ENCODE measurements around the gene ZNF595.
"Not testable (repeated sequence)": the region's sequence is repeated elsewhere in the genome, so short reads cannot be mapped to it uniquely, and the experiment has no call there.

Gene ZNF595

DNA sequence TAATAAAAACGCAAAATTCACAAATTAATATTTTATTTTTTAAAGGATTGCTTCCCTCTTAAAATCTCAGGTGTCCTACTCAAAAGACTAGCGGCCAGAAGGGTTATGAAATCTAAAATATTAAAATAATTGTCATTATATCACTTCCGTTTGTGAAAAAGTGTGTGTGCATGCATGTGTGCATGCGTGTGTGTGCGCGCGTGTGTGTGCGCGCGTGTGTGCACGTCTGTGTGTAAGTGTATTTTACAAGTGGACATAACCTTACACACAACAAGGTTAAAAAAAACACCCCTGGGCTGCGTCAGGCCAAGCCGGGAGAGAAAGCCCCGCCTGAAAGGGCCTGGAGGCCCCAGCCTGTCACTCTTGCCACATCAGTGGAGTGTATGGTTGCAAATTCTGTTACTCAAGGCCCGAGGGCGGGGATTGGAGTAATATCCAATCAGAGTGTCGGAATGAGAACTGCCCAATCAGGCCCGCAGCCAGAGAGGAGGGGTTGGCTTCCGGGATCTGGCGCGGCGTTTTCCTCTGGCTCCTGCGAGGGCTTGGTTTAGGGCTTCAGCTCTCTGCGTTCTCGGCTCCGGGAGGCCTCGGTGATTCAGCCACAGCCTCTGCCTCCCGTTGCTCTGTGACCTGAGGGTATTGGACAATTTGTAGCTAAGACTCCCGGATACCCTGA, at the start of gene ZNF595:
ZNF595 (plus strand) TSS at position 518 of the 676 bp plus-strand sequence. CDS start 168 bp downstream, outside the sequence.
- not testable (repeated sequence) for DNase-seq (ENCODE audit: low spot score)

DNA sequence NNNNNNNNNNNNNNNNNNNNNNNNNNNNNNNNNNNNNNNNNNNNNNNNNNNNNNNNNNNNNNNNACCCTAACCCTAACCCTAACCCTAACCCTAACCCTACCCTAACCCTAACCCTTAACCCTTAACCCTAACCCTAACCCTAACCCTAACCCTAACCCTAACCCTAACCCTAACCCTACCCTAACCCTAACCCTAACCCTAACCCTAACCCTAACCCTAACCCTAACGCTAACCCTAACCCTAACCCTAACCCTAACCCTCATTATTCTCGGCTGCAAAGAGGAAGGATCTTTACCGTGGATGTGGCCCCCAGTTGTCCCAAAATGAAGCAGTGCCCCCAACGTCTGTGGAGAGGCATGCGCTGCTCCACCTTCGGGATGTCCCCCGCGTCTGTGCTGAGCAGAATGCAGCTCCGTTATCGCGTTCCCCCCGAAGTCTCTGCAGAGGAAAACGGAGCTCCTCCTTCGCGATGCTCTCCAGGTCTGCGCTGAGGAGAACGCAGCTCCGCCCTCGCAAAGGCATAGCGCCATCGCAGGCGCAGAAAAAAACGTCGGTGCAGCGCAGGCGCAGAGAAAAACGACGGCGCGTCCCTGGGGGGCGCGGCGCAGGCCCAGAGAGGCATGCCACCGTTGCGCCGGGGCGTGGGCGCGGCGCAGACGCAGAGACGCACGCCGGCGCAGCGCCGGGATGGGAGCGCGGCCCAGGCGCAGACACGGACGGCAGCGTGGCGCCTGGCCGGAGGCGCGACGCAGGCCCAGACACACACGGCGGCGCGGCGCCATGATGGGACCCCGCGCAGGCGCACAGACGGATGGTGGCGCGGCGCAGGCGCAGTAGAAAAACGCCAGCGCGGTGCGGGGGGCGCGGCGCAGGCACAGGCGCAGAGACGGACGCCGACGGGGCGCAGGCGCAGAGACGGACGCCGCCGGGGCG, 42.9 kb upstream of the ZNF595 start:
- peak; percentile 0 for DNase-seq (ENCODE audit: low spot score)

- DNase-seq (ENCODE audit: low spot score) = not testable (repeated sequence)
These were observed 41.9 kb upstream of the ZNF595 start for GRCh38 chr4:11095-11815.

DNA sequence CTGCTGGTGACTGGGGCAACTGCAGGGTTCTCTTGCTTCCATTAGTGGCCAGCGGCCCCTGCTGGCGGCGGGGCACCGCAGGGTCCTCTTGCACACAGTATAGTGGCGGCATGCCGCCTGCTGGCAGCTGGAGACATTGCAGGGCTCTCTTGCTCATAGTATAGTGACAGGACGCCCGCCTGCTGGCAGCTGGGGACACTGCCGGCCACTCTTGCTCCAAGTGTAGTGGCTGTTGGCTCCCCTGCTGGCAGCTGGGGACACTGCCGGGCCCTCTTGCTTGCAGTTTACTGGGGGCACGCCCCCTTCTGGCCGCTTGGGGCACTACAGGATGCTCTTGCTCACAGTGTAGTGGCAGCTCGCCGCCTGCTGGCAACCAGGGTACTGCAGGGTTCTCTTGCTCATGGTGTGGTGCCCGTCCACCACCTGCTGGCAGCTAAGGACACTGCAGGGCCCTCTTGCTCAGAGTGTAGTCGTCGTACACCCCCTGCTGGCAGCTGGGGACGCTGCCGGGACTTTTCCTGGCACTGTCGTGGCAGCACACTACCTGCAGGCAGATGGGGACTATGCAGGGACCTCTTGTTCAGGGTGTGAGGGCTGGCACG, 41.2 kb upstream of the ZNF595 start:
- DNase-seq (ENCODE audit: low spot score) = not testable (repeated sequence)

GRCh38 chr4:18128-18527, 35.0 kb upstream of the ZNF595 start:
- DNase-seq (ENCODE audit: low spot score) = not testable (repeated sequence)

- not testable (repeated sequence) for DNase-seq (ENCODE audit: low spot score)
These were observed 34.5 kb upstream of the ZNF595 start for GRCh38 chr4:18589-18988.

DNA sequence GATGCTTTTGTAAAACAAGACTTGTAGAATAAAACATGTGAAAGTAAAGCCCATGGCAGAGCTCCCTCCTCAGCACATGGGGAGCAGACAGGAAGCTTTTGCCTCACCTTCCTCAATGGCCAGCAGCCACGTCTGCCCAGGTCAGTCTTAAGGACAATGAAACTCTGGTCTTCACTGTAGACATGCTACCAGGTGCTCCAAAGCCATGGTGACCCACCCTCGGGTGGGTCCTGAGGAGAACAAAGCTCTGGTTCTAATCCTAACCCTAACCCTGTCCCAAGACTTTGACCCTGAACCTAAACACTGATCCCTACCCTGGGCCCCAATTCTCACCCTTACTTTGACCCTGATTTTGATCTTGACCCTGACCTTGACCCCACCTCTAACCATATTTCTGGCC, 30.2 kb upstream of the ZNF595 start:
- not testable (repeated sequence) for DNase-seq (ENCODE audit: low spot score)

DNA sequence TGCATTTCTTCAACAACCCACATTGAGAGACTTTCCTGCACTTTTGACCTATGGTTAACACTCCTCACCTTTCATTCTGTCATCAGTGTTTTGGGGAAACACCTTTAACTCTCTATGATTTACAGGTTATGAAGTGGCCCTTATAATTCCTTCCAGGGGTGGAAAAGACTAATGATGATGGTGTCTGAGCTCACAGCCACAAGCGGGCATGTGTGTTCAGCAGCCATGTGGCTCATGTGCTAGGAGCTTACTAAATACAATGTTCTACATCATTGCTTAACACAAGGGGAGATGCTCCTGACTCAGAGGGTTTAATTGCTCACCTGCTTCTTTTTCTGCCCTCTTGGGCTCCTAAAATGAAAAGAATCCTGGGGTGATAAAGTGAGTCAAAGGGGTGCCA, 28.8 kb upstream of the ZNF595 start:
- DNase-seq (ENCODE audit: low spot score) = not testable (repeated sequence)

- DNase-seq (ENCODE audit: low spot score) = not testable (repeated sequence)
These were observed 25.6 kb upstream of the ZNF595 start for GRCh38 chr4:27501-27900.

GRCh38 chr4:28767-29542, 24.2 kb upstream of the ZNF595 start:
- DNase-seq (ENCODE audit: low spot score) = not testable (repeated sequence)

GRCh38 chr4:33314-33713, 19.8 kb upstream of the ZNF595 start:
- DNase-seq (ENCODE audit: low spot score) = not testable (repeated sequence)

GRCh38 chr4:36559-37415, 16.3 kb upstream of the ZNF595 start:
- DNase-seq (ENCODE audit: low spot score) = not testable (repeated sequence)

DNA sequence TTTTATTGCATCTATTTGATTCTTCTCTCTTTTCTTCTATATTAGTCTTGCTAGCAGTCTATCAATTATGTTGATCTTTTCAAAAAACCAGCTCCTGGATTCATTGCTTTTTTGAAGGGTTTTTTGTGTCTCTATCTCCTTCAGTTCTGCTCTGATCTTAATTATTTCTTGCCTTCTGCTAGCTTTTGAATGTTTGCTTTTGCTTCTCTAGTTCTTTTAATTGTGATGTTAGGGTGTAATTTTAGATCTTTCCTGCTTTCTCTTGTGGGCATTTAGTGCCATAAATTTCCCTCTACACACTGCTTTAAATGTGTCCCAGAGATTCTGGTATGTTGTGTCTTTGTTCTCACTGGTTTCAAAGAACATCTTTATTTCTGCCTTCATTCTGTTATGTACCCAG, 14.9 kb upstream of the ZNF595 start:
- not testable (repeated sequence) for DNase-seq (ENCODE audit: low spot score)

DNA sequence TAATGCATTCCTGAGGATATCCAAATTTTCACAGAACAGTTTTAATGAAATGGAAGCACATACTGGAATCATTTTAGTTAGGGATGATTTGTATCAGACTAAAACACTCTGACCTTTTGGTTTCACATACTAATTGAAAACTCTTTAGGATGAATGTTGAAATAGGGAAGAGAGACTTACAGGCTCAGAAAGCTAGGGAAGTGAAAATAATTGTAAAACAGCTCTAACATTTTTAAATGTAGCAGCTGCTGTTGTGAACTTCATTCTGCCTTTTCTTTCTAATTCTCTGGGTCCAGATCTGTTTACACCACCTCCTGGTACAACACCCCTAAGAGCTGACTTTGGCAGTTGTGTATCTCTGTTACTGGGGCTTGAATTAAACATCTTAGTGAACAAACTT, 9.7 kb upstream of the ZNF595 start:
- DNase-seq (ENCODE audit: low spot score) = not testable (repeated sequence)

- DNase-seq (ENCODE audit: low spot score) = not testable (repeated sequence)
These were observed 1.9 kb upstream of the ZNF595 start for GRCh38 chr4:51253-51652.

GRCh38 chr4:51655-52277, 1.4 kb upstream of the ZNF595 start:
- not testable (repeated sequence) for DNase-seq (ENCODE audit: low spot score)

- not testable (repeated sequence) for DNase-seq (ENCODE audit: low spot score)
These were observed 400 bp downstream of the ZNF595 start for GRCh38 chr4:53521-53920.

DNA sequence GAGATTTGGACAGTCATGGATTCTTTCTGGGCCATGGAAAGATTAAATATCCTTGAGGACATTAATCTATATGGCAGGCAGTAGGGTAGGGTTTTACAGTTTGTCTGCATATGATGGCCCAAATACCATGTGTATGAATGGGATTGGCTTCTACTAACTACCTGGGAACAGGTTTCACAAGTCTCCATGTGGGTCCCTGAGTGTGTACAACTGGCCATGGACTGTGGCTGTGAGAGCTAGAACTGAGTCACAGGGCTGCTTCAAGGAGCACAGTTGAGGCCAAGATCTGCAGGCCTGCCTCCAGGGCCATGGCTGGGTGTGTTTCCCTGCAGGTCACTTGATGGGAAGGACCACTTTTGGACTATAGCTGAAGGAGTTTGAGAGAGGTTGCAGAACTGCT, 11.6 kb downstream of the ZNF595 start:
- not testable (repeated sequence) for DNase-seq (ENCODE audit: low spot score)

DNA sequence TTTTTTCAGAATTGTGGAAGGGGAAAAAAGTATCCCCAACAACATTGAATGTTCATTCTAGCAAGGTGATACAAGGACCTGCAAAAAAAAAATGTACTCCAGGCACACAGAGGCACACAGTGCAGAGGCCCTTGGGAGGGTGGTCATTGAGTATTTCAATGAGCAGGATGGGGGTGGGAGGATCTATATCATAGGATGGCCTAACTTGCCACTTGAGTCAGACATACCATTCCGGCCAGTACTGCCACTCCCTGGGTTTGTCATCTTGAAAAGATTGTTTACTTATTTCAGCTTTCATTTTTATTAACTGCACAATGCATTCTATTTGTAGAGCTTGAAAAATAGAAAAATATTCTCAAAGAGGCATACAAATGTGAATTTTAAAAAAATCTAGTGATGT, 18.7 kb downstream of the ZNF595 start:
- DNase-seq (ENCODE audit: low spot score) = no peak

DNA sequence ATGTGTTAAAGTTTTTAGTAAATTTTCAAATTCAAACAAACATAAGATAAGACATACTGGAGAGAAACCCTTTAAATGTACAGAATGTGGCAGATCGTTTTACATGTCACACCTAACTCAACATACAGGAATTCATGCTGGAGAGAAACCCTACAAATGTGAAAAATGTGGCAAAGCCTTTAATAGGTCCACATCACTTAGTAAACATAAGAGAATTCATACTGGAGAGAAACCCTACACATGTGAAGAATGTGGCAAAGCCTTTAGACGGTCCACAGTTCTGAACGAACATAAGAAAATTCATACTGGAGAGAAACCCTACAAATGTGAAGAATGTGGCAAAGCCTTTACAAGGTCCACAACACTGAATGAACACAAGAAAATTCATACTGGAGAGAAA, 32.8 kb downstream of the ZNF595 start:
- DNase-seq (ENCODE audit: low spot score) = no peak
